Testis (tissue), 2 donors: ENCODE measurements around the gene CELA2A.
"Not testable (repeated sequence)": the region's sequence is repeated elsewhere in the genome, so short reads cannot be mapped to it uniquely, and the experiment has no call there.

Experiments
- CTCF ChIP-seq, 3 experiments: fragments of 450-650 bp in 2 of 3; fragments of 200-600 bp in 1 of 3; sonication (generic) in 1 of 3; IDR thresholded peaks; one replicate each; pipeline ENCODE4 v1.5.1; 2016 to 2019; ENCODE audit warnings: antibody characterized with exemption in 3 of 3, mild to moderate bottlenecking in 2 of 3, moderate library complexity in 1 of 3
- POLR2A ChIP-seq: fragments of 450-650 bp; IDR thresholded peaks from one replicate; pipeline ENCODE4 v1.6.1; 2017; ENCODE audit warnings: antibody characterized with exemption, mild to moderate bottlenecking, moderate library complexity

- not testable (repeated sequence) for TF ChIP-seq POLR2A; CTCF (IDR thresholded peaks at IDR 0.05)
Measured at GRCh38 chr1:15521206-15521906, 64.8 kb downstream of the CELA2A start.
